ENCODE data around the gene IMPDH2.

GRCh38 chr3:49007771-49008528 is 21.2 kb downstream of the IMPDH2 start:
- TF ChIP-seq CTCF (conservative IDR thresholded peaks at IDR 0.05; ENCODE audit: low read length) (no peak), EZH2phosphoT487 (IDR thresholded peaks at IDR 0.05; ENCODE audit: borderline replicate concordance, low read depth, low read length) (no peak)
